T47D (cell line): ENCODE measurements around the gene CRADD.
A peak's percentile ranks its signal among the peaks of the same experiment; 100 is the strongest.

Experiments used
- DNase-seq, 2 experiments: peaks; one replicate each; pipeline versions ENCODE4 v3.0.0 to v3.0.0-alpha.2; 2011 to 2012; ENCODE audit warnings: low read depth in 1 of 2, low spot score in 1 of 2
- JUND ChIP-seq: IDR thresholded peaks from 2 replicates; pipeline ENCODE4 v1.6.1; 2012; ENCODE audit warnings: low read depth
- in situ Hi-C: cut with HindIII; loops from 2 replicates; pipeline ENCODE4 v1.10.0; 2016; ENCODE audit warnings: low sequenced_read_pairs, low pct_unique_long_range_greater_than_20kb

CRADD gene

DNA sequence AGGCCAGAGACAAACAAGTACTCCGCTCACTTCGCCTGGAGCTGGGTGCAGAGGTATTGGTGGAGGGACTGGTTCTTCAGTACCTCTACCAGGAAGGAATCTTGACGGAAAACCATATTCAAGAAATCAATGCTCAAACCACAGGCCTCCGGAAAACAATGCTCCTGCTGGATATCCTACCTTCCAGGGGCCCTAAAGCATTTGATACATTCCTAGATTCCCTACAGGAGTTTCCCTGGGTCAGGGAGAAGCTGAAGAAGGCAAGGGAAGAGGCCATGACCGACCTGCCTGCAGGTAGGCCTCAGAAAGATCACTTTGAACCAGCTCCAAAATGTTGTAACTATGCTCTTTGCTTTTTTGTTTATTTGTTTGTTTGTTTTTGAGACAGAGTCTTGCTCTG is 1.6 kb downstream of the CRADD start:
- no peak for TF ChIP-seq JUND
- DNase-seq, result no peak
- in situ Hi-C loops, result no loop called here

DNA sequence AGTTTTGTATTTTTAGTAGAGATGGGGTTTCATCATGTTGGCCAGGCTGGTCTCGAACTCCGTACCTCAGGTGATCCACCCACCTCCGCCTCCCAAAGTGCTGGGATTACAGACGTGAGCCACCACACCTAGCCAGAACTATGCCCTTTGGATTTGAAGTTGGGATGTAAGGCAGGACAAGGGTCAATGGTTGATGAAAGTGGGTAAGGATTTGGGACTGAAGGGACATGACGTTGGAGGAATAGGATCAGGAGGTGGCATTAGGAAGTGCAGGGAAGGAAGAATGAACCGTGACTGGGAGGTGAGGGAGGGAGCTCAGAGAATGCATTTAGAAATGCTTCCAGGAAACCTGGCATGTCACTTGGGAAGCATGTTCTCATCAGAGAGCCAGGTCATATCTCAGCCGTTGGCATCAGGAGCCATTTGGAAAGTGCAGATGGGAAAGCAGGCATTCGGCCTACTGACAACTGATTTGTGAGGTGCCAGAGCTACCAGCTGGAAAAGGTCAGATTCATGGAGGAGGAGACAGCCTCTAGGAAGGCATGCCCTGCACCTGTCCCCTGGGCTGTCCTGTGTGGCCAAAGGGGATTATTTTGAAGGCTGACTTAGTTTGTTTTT is 2.2 kb downstream of the CRADD start:
- DNase-seq, result no peak

DNA sequence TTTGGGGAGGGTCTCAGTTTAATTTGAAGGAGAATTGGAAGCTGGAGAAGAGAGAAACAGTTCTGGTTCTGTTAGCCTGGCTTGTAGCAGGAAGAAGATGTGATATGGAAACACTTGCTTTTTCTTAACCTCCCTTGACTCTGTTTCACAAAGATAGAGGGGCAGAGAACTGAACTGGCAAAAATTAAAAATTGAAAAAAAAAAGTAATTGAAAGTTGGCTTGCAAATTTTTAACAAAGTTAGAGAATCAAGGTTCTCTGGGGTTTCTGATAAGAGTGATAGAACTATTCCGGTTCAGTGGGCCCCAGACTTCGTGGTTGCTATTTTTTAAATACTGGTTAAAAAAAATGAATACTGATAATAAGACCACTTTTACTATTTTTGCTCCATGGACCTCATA is 2.8 kb downstream of the CRADD start:
- DNase-seq, result no peak
- TF ChIP-seq JUND, result no peak
- in situ Hi-C loops, result no loop called here

More for the DNA sequence above, 2.2 kb downstream of the CRADD start:
- in situ Hi-C loops, result no loop called here
- TF ChIP-seq JUND, result no peak

DNA sequence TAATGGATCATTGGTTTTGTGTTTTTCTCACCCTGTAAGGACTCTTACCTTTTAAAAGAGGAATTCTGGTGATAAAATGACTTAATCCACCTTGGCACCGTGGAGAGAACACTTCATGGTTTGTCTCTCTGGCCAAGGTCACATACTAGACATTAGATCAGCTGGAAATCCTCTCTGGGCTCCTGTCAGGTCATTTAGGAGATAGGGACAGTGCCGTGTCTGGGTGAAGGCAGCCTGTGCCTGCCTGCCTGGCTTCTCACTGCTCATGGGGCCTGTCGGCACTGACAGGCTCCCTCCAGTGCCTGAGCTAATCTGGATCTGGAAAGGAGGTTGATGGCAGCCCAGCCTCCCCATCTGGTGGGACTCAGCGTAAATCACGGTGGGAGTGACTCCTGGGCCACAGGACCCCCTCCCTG is 5.7 kb downstream of the CRADD start:
- TF ChIP-seq JUND, result no peak
- in situ Hi-C loops, result no loop called here
- no peak for DNase-seq

DNA sequence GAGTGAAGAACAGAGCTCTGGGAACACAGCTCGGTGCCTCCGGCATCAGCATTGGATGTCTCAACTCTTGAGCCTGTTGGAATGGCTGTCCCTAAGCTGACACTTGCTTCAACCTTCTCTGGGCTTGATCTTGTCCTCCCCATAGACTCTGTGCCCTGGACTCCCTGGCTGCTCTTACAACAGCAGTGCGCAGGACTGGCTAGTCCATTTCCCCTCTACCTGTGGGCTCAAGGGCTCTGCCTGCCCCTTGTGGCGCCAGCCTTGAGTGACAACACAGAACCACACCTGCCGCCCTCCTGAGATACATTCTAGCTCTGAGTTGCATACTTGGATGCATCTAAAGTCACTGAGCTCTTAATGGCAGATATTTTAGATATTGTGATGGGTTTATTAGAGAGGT is 6.2 kb downstream of the CRADD start:
- TF ChIP-seq JUND, result no peak
- no peak for DNase-seq
- in situ Hi-C loops, result no loop called here

DNA sequence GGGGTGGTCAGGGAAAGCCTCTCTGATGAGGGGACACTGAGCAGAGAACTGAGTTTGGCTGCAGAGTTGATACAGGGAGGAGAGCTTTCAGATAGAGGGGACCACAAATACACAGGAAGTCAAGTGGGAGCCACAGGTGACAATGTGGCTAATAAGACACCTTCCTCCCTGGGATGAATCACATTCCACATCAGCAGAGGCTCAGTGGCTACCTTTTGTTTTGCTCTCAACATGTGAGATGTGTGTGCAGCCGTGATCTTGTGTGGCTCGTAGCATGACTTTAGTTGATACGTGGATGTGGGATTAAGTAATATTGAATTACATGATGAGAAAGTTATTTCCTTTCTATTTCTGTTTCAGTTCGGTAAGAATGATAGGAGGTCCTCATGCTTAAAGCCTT is 7.5 kb downstream of the CRADD start:
- in situ Hi-C loops, result no loop called here
- DNase-seq, result no peak
- TF ChIP-seq JUND, result no peak

DNA sequence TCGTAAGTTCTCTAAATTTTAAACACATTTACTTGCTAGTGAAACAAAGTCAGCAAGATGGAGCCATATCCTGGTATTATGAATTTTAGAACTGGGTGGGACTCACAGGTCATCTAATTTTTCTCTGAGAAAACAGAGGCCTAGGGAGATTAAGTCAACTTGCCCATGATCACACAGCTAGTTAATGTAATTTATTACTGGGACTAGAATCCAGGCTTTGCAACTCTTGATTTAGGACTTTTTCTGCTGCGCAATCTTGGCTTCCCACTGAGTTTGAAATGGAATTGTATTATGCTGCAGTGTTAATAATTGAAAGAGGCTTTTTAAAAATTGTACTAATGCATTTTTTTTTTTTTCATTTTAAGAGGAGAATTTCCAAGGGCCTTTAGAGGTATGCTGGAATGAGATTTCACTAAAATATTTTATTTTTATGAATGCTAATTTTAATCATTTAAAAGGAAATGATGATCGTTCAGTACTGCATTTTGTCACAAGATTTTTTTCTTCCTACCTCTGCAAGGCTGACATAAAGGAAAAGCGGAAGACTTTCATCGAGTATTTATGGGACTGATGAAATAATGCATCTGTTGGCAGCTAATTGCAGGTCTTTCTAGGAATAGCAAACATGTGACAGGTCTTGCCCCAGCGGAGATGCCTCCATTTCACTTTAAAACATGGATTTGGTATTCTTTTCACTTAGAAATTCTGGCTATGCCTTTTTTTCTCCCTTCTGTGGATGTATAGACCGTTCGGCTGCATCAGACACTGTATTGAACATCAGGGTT is 9.6 kb downstream of the CRADD start:
- no peak for DNase-seq
- no peak for TF ChIP-seq JUND
- in situ Hi-C loops, result no loop called here

DNA sequence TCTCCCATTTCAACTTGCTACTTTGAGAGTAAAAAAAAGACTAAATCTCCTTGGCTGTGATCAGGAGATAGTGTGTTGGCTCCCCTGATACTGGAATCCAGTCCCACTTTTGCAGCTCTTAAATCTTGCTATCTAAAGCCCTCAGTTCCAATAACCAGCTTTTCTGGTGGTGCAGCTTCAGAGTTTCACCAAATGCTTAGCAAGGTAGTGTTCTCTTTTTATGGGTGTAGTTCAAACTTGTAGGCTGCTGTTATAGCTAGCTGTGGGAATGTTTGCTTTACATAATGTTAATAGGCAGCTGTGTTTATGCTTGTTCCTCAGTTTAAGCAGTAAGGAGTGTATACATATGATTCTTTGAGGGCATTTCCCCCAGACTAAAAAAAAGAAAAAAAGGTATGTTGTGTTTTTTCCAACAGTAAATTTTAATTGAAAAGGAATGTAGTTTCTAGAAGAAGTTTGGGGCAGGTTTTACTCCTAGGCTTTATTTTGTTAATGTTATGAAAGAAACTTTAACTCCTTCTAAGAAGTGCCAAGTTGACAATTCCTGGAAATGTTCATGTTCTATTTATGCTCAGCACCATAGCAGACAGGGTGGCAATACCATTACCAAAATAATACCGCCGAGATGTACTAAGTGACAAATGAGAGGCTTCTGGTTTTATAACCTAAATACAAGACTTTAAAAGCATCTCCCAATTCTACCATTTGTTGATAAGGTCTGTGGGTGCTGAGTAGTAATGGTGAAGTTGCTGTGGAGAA is 12.1 kb downstream of the CRADD start:
- in situ Hi-C loops, result no loop called here
- no peak for TF ChIP-seq JUND
- DNase-seq, result peak; percentile 44 to 67

DNA sequence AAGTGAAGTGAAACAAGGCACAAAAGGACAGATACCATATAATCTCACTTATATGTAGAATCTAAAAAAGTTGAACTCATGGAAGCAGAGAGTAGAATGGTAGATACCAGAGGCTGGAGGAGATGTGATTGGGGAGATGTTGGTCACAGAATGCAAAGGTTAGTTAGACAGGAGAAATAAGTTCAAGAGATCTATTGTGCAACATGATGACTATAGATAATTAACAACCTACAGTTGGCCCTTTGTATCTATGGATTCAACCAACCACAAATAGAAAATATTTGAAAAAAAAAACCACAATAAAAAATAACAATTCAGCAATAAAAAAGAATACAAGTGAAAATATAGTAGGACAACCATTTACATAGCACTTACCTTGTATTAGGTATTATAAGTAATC is 19.3 kb downstream of the CRADD start:
- in situ Hi-C loops, result no loop called here
- no peak for DNase-seq
- TF ChIP-seq JUND, result no peak

DNA sequence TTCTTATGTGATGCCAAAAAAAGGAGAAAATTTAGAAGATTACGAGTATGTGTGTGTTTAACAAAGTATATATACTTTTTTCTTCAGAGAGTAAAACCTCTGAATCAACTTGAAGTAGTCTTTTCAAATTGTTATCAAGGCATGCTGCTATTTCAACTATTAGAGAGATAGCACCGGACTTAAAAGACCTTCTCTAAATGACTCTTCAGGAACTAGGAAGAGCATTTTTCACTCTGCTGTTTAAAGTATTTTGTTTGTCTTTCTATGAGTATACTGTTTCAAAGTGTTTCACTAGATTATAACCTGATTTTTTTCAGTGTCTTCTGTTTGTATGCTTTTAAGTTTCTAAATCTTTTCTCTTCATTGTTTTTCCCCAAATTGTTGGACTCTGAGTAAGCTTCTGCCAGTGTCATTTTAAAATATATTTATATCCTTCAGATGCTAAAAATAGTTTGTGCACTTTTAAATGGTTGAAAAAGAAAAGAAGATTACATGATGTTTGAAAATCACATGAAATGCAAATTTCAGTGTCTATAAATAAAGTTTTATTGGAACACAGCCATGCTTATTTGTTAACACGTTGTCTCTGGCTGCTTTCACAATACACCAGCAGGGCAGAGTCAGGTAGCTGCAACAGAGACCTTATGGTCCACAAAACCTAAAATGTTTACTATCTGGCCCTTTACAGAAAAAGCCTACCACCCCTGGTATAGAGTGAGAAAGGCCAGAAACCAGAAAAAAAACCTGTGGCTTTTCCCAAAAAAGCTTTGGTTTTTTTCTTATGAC is 21.3 kb downstream of the CRADD start:
- in situ Hi-C loops, result no loop called here
- peak in 1 of 2 experiments; percentile 39 for DNase-seq
- no peak for TF ChIP-seq JUND

DNA sequence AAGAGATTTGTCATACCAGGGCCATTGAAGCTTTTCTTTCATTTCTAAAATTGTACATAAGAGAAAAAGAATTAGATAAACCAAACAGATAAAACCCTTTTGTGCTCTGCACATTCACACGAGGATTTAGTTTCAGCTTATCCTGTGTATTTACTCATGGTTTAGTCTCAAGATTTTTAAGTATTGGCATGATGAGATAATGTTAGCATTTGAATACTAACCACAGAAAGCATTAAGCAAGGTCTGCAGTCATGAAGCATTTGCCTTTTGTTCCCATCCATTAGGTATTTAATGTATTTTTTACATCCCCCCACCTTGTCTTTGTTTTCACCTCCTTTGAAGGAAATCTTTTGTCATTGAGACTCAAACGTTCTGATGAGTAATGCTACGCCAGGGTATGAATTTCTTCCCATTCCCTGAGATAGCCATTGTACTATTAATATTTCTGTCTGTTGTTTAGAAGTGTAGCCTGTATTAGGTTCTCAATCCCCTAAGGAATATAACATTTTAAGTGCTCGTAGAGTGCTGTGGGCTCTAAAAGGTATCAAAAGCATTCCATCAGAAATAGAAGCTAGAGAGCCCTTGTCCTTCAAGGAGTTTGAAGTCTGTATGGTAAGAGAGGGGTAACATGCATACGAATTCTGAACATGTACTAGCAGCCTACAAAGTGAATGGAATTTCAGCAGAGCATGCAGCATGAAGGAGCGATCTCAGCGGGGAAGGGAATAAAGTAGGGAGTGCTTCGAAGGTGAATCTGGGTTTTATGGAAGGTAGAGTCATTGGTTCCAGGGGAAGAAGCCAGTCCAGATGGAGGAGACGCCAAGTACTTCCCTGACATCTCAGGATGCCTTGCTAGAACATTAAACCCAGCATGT is 22.3 kb downstream of the CRADD start:
- no peak for TF ChIP-seq JUND
- in situ Hi-C loops, result no loop called here
- peak in 1 of 2 experiments; percentile 69 for DNase-seq
